ENCODE measurements around the gene SHANK3. TPM values are rescaled to one million over a fixed set of nuclear protein-coding genes. Genes with fewer than 3 reads are reported as not detected.

SHANK3 gene
- 10 to 100 TPM; 11.4 to 16.0 TPM for total RNA-seq
- polyA plus RNA-seq (ENCODE audit: insufficient read depth, low read depth, low replicate concordance) = 6.3 TPM
- long read RNA-seq, donor 1 = 0 reads
- long read RNA-seq, donor 2 = 0 reads

DNA sequence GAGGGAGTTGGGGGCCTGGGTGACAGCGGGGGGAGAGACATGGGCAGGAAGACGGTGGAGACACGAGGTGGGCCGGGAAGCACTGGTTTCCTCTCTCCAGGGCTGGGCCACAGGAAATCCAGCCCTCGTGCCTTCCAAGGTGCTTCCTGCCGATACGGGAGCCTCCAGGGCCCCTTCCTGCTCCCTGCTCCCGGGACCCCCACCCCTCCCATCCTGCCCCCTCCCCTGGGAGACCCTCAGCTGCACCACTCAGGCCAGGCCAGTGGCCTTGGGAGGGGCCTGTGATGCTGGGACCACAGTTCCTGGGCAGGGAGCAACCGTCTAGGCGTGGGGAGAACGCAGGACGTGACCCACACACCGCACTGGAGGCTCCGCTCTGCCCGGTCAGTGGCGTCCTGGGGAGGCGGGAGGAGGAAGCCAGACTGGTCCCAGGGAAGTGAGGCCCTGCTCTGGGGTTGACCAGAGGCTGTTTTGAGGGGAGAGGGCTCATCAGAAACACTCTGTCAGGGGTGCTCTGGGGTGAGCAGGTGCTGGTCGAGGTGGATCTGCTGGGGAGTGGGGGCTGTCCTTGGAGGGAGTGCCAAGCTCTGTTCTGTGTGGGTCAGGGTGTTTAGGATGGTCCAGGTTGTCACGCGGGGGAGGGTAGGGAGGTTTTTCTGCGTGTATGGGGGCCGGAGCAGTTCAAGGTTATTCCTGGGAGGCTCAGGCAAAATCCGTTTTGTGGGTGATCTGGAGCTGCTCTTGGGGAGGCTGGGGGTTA is at the start of gene SHANK3:
Gene SHANK3, plus strand, starts transcription at position 353 of the 760 bp plus-strand sequence.
- 17 to 44% methylated on average over 7 to 22 of the region's 23 CpGs for WGBS, 2 donors
- H3K27ac ChIP-seq = peak within 1 kb of the TSS in 1 of 2 donors; percentile 48
- peak within 1 kb of the TSS; percentile 42 to 65 for H3K4me3 ChIP-seq
- H3K4me1 ChIP-seq = peaks cover 6% of the 10 kb centered on the region
- intact Hi-C loops (cut with DNase I; ENCODE audit: low total_unique reads) = no loop called here
- no peaks in the 10 kb centered on the region for H3K36me3 ChIP-seq (ENCODE audit: low read depth, missing control alignments)
- no peak for DNase-seq
- TF ChIP-seq POLR2A (IDR thresholded peaks at IDR 0.05) (no peak), CTCF (IDR thresholded peaks at IDR 0.05) (no peak)
- H3K27me3 ChIP-seq = no peaks in the 10 kb centered on the region
- H3K9me3 ChIP-seq = no peaks in the 10 kb centered on the region

DNA sequence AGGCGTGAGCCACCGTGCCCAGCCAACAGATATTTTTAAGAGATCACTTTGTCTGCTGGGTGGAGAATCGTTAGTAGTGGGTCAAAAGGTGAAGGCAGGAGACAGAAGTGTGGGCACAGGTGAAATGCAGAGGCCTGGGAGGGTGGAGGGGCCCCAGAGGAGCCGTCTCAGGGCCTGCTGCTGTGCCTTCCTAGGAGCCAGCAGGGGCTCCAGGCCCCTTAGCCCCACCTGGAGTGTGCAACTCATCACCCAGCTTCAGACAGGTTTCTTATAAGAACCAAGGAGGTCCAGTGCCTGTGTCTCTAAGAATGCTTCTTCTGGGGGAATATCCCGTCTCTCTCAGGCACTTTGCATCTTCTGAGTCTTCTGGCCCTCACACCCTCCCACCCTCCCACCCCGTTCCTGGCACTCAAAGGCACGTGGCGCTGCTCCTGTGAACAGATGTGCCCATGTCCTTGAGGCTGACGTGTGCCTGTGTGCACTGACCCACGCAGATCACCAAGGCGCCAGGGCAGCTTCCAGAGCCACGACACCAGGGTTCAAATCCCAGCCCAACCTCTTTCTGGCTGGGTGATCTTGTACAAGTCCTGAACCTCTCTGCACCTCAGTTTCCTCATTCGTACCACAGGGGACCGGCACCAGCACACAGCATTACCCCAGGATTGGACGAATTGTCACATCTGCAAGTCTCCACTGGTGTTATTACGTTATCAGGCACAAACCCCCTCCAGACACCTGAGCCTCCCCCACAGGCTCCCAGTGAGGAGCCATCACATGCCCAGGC is 48.1 kb upstream of the SHANK3 start:
- TF ChIP-seq CTCF (IDR thresholded peaks at IDR 0.05) (no peak), POLR2A (IDR thresholded peaks at IDR 0.05) (no peak)
- H3K27ac ChIP-seq = no peak overlapping the region
- no peak overlapping the region for H3K4me3 ChIP-seq
- no peak for DNase-seq
- H3K4me1 ChIP-seq = peaks cover 9% of the 10 kb centered on the region
- 70 to 73% methylated on average over 12 to 16 of the region's 16 CpGs for WGBS, 2 donors
- H3K27me3 ChIP-seq = no peaks in the 10 kb centered on the region
- intact Hi-C loops (cut with DNase I; ENCODE audit: low total_unique reads) = no loop called here
- H3K36me3 ChIP-seq (ENCODE audit: low read depth, missing control alignments) = no peaks in the 10 kb centered on the region
- no peaks in the 10 kb centered on the region for H3K9me3 ChIP-seq

DNA sequence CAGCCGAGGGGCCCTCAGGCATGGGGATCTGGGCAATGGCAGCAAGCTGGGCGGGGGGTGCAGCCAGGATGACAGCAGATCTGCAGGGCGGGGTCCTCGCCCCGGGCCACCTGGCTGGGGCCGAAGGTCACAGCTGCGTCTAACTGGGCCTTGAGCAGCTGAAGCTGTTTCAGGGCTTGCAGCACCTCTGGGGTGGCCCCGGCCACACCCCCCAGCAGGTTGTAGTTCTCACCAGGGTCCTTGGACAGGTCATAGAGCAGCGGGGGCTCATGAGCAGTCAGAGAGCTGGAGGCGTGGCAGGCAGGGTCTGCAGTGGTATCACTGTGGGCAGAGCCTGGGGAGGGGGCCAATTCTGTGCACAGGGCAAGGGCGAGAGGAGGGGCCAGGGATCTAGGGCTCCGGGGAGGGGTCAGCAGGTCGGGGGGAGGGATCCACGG is 47.5 kb upstream of the SHANK3 start:
- no peak for TF ChIP-seq CTCF (IDR thresholded peaks at IDR 0.05)
- TF ChIP-seq POLR2A (IDR thresholded peaks at IDR 0.05) = no peak
- intact Hi-C loops (cut with DNase I; ENCODE audit: low total_unique reads) = no loop called here
- WGBS, 2 donors = 72 to 91% methylated on average over 5 to 14 of the region's 14 CpGs
- H3K36me3 ChIP-seq (ENCODE audit: low read depth, missing control alignments) = no peaks in the 10 kb centered on the region
- H3K9me3 ChIP-seq = no peaks in the 10 kb centered on the region
- H3K27me3 ChIP-seq = no peaks in the 10 kb centered on the region
- no peak overlapping the region for H3K27ac ChIP-seq
- peaks cover 7% of the 10 kb centered on the region for H3K4me1 ChIP-seq
- DNase-seq = no peak
- H3K4me3 ChIP-seq = no peak overlapping the region

DNA sequence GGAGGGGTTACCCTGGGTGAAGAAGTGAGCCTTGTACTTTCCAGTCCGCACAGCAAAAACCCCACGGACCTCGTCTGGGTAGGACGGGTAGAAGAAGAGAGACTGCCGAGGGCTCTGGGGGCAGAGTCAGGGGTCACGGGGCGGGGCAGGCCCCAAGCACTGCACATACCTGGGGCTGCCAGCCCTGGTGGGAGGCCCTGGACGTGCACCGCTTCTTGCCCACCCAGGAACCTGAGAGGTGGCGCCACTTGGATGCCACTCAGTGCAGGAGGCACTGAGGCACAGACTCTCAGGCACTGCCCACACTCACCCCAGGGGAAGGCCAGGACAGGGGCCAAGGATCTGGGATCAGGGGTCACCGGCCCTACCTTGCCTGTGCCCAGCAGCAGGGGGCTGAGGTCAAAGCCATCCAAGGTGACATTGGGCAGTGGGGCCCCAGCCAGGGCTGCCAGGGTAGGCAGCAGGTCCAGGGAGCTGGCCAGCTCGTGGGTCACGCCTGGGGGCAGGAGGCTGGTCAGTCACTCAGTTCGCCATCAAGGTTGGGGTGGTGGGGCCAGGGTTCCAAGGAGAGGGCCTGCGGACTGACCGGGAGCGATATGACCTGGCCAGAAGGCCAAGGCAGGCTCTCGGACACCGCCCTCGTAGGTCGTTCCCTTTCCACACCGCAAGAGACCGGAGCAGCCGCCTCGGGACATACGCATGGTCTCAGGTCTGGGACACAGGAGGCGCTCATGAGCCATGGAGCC is 46.9 kb upstream of the SHANK3 start:
- no peak overlapping the region for H3K27ac ChIP-seq
- H3K36me3 ChIP-seq (ENCODE audit: low read depth, missing control alignments) = no peaks in the 10 kb centered on the region
- H3K27me3 ChIP-seq = no peaks in the 10 kb centered on the region
- no peak overlapping the region for H3K4me3 ChIP-seq
- no peaks in the 10 kb centered on the region for H3K9me3 ChIP-seq
- peaks cover under 1% of the 10 kb centered on the region for H3K4me1 ChIP-seq
- peak; percentile 10 for DNase-seq
- intact Hi-C loops (cut with DNase I; ENCODE audit: low total_unique reads) = no loop called here
- WGBS, 2 donors = 94 to 96% methylated on average over 19 to 27 of the region's 27 CpGs
- TF ChIP-seq POLR2A (IDR thresholded peaks at IDR 0.05) (no peak), CTCF (IDR thresholded peaks at IDR 0.05) (no peak)
